H9 (cell line): ENCODE data around the gene PTK6. TPM values are rescaled to one million over a fixed set of nuclear protein-coding genes. Genes with fewer than 3 reads are reported as not detected.

Experiments used
- DNase-seq: peaks from one replicate; pipeline ENCODE4 v3.0.0-alpha.2; 2017
- H2AFZ ChIP-seq: one replicate; pipeline ENCODE4 v1.6.1; 2013; ENCODE audit warnings: mild to moderate bottlenecking, low read length, control low read depth, moderate library complexity
- H2AK5ac ChIP-seq: 2 replicates; pipeline ENCODE4 v1.6.1; 2013; ENCODE audit warnings: low read length, control low read depth, mixed read lengths; ENCODE audit not compliant: insufficient read length
- H2BK120ac ChIP-seq: one replicate; pipeline ENCODE4 v1.6.1; 2013; ENCODE audit warnings: low read depth, mild to moderate bottlenecking, low read length, control low read depth, inconsistent platforms; ENCODE audit not compliant: poor library complexity, severe bottlenecking
- H2BK12ac ChIP-seq: 2 replicates; pipeline ENCODE4 v1.6.1; 2013; ENCODE audit warnings: low read length, control low read depth, mixed read lengths, low read depth; ENCODE audit not compliant: insufficient read length
- H2BK15ac ChIP-seq: 2 replicates; pipeline ENCODE4 v1.6.1; 2013; ENCODE audit warnings: low read depth, low read length, control low read depth
- H2BK20ac ChIP-seq: one replicate; pipeline ENCODE4 v1.6.1; 2013; ENCODE audit warnings: low read depth, mild to moderate bottlenecking, low read length, control low read depth, inconsistent platforms; ENCODE audit not compliant: poor library complexity, severe bottlenecking
- H2BK5ac ChIP-seq: 2 replicates; pipeline ENCODE4 v1.6.1; 2013; ENCODE audit warnings: low read length, control low read depth, mixed read lengths; ENCODE audit not compliant: insufficient read length
- H3K14ac ChIP-seq: 2 replicates; pipeline ENCODE4 v1.6.1; 2013; ENCODE audit warnings: low read length, control low read depth; ENCODE audit not compliant: insufficient read depth
- H3K18ac ChIP-seq: 2 replicates; pipeline ENCODE4 v1.6.1; 2013; ENCODE audit warnings: low read depth, mild to moderate bottlenecking, mixed read lengths, low read length, control low read depth; ENCODE audit not compliant: insufficient read length
- H3K23ac ChIP-seq: 2 replicates; pipeline ENCODE4 v1.6.1; 2013; ENCODE audit warnings: low read length, control low read depth, mixed read lengths, low read depth; ENCODE audit not compliant: insufficient read length
- H3K23me2 ChIP-seq: 2 replicates; pipeline ENCODE4 v1.6.1; 2013; ENCODE audit warnings: low read depth, mild to moderate bottlenecking, mixed read lengths, low read length, control low read depth; ENCODE audit not compliant: insufficient read length, poor library complexity, severe bottlenecking
- H3K27ac ChIP-seq: 2 replicates; pipeline ENCODE4 v1.5.1; 2013; ENCODE audit warnings: low read length, control low read depth, mixed read lengths, low read depth; ENCODE audit not compliant: insufficient read length
- H3K27me3 ChIP-seq: 2 replicates; pipeline ENCODE4 v1.6.1; 2013; ENCODE audit warnings: low read length, control low read depth, inconsistent platforms; ENCODE audit not compliant: insufficient read depth
- H3K4ac ChIP-seq: 2 replicates; pipeline ENCODE4 v1.6.1; 2013; ENCODE audit warnings: low read depth, mild to moderate bottlenecking, control low read depth, inconsistent platforms, low read length, moderate library complexity
- H3K4me1 ChIP-seq: 2 replicates; pipeline ENCODE4 v1.6.1; 2013; ENCODE audit warnings: low read length, control low read depth, inconsistent platforms; ENCODE audit not compliant: insufficient read depth
- H3K4me2 ChIP-seq: 2 replicates; pipeline ENCODE4 v1.6.1; 2013; ENCODE audit warnings: low read length, control low read depth, mixed read lengths; ENCODE audit not compliant: insufficient read length, insufficient read depth
- H3K56ac ChIP-seq: 2 replicates; pipeline ENCODE4 v1.6.1; 2013; ENCODE audit warnings: low read depth, mild to moderate bottlenecking, mixed read lengths, low read length, control low read depth; ENCODE audit not compliant: insufficient read length
- H3K79me1 ChIP-seq: 2 replicates; pipeline ENCODE4 v1.6.1; 2013; ENCODE audit warnings: low read depth, mild to moderate bottlenecking, moderate library complexity, low read length, control low read depth, inconsistent platforms; ENCODE audit not compliant: insufficient read depth, poor library complexity, severe bottlenecking
- H3K79me2 ChIP-seq: 2 replicates; pipeline ENCODE4 v1.6.1; 2013; ENCODE audit warnings: low read length, control low read depth, inconsistent platforms; ENCODE audit not compliant: insufficient read depth
- H3K9ac ChIP-seq: 2 replicates; pipeline ENCODE4 v1.6.1; 2013; ENCODE audit warnings: low read length, control low read depth, mixed read lengths; ENCODE audit not compliant: insufficient read length; ENCODE audit errors: extremely low read depth
- H3K9me3 ChIP-seq: one replicate; pipeline ENCODE4 v1.6.1; 2013; ENCODE audit warnings: low read depth, low read length, inconsistent platforms; ENCODE audit not compliant: control insufficient read depth
- H3T11ph ChIP-seq: one replicate; pipeline ENCODE4 v1.6.1; 2013; ENCODE audit warnings: mild to moderate bottlenecking, low read length, control low read depth, inconsistent platforms
- H4K20me1 ChIP-seq: one replicate; pipeline ENCODE4 v1.6.1; 2013; ENCODE audit not compliant: control insufficient read depth, insufficient read length, insufficient read depth
- H4K5ac ChIP-seq: 2 replicates; pipeline ENCODE4 v1.6.1; 2013; ENCODE audit warnings: low read depth, mild to moderate bottlenecking, mixed read lengths, low read length, control low read depth; ENCODE audit not compliant: insufficient read length
- H4K8ac ChIP-seq: replicated peaks from 2 replicates; pipeline ENCODE4 v1.6.1; 2013; ENCODE audit warnings: low read length, control low read depth, mixed read lengths, low read depth; ENCODE audit not compliant: insufficient read length
- H4K91ac ChIP-seq: 2 replicates; pipeline ENCODE4 v1.6.1; 2013; ENCODE audit warnings: low read depth, mild to moderate bottlenecking, moderate library complexity, mixed read lengths, low read length, control low read depth; ENCODE audit not compliant: insufficient read length
- H3K27ac Mint-ChIP-seq, 3 experiments: 2 replicates in 2 of 3; 3 replicates in 1 of 3; pipeline ENCODE4 v1.8.0; 2020 to 2021; ENCODE audit warnings: mixed read lengths in 3 of 3, mild to moderate bottlenecking in 1 of 3, moderate library complexity in 1 of 3
- H3K27me3 Mint-ChIP-seq: 2 replicates; pipeline ENCODE4 v1.8.0; 2021; ENCODE audit warnings: low read depth, mild to moderate bottlenecking, moderate library complexity, mixed read lengths
- H3K36me3 Mint-ChIP-seq, 3 experiments: 2 replicates in 2 of 3; 3 replicates in 1 of 3; pipeline ENCODE4 v1.8.0; 2020 to 2021; ENCODE audit warnings: low read depth in 3 of 3, mixed read lengths in 3 of 3; ENCODE audit not compliant: insufficient read depth in 1 of 3
- H3K4me1 Mint-ChIP-seq, 2 experiments: 2 replicates each; pipeline ENCODE4 v1.8.0; 2020; ENCODE audit warnings: mixed read lengths in 2 of 2
- H3K4me3 Mint-ChIP-seq, 2 experiments: 2 replicates in 1 of 2; 3 replicates in 1 of 2; pipeline ENCODE4 v1.8.0; 2020 to 2021; ENCODE audit warnings: mild to moderate bottlenecking in 2 of 2, mixed read lengths in 2 of 2, moderate library complexity in 1 of 2
- H3K9me3 Mint-ChIP-seq, 2 experiments: 2 replicates in 1 of 2; 3 replicates in 1 of 2; pipeline ENCODE4 v1.8.0; 2020; ENCODE audit warnings: mild to moderate bottlenecking in 2 of 2, mixed read lengths in 2 of 2, moderate library complexity in 1 of 2
- CTCF ChIP-seq: fragments of 200-600 bp; sonication (generic); conservative IDR thresholded peaks from 3 replicates; pipeline ENCODE4 v1.8.0; 2021; ENCODE audit warnings: antibody characterized with exemption, mild to moderate bottlenecking
- WGBS: extraction: QIAGEN DNeasy Blood & Tissue Kit; methylation state at CpG from one replicate; pipeline ENCODE4 v1.1.7; 2013; ENCODE audit warnings: missing lambda C conversion rate, low lambda C conversion rate, mixed read lengths; ENCODE audit not compliant: insufficient read length; ENCODE audit errors: extremely low coverage; 5-methylcytosine and 5-hydroxymethylcytosine counted together
- total RNA-seq: library from RNA; stranded (reverse); gene quantifications from 2 replicates; pipeline ENCODE4 v1.2.1, GENCODE V29; 2021

Gene PTK6
- total RNA-seq, 1 experiment from 2014 or later: 0.46 TPM

- Histone ChIP-seq H2AK5ac (no peak overlapping the region), H2BK12ac (no peak overlapping the region), H3K27me3 (peaks cover 4% of the 10 kb centered on the region; the same call in 1 of the 2 replicates), H3K14ac (no peak overlapping the region), H3T11ph (no peak overlapping the region), H3K27ac (no peak overlapping the region), H3K23ac (no peak overlapping the region), H3K79me2 (no peaks in the 10 kb centered on the region), H2BK5ac (no peak overlapping the region), H4K5ac (no peak overlapping the region), H3K23me2 (peaks cover 5% of the 10 kb centered on the region), H2BK20ac (no peak overlapping the region), H3K4ac (no peak overlapping the region), H3K4me2 (no peak overlapping the region), H3K9me3 (no peaks in the 10 kb centered on the region), H2AFZ (no peak overlapping the region), H2BK15ac (no peak overlapping the region), H4K8ac (no peak overlapping the region), H2BK120ac (no peak overlapping the region), H3K4me1 (no peaks in the 10 kb centered on the region), H4K20me1 (peaks cover 2% of the 10 kb centered on the region), H3K18ac (no peak overlapping the region), H3K56ac (no peak overlapping the region), H4K91ac (no peak overlapping the region), H3K79me1 (no peaks in the 10 kb centered on the region), H3K9ac (no peak overlapping the region)
- H3K27ac Mint-ChIP-seq: no peak overlapping the region
- H3K4me3 Mint-ChIP-seq: peak overlapping the region in 1 of 2 experiments; percentile 32; a peak in 2 of 5 replicates
- peaks cover 0 to 8% of the 10 kb centered on the region in 2 experiments; a peak in 2 of 5 replicates for H3K9me3 Mint-ChIP-seq
- H3K36me3 Mint-ChIP-seq: peaks cover 0 to 11% (median 0%) of the 10 kb centered on the region in 3 experiments; a peak in 2 of 7 replicates
- WGBS: no CpG with 5 or more reads among the region's 24 CpGs
- DNase-seq: peak; percentile 24
- TF ChIP-seq CTCF: no peak
- H3K27me3 Mint-ChIP-seq: peaks cover 66% of the 10 kb centered on the region
- H3K4me1 Mint-ChIP-seq: peaks cover 4 to 10% of the 10 kb centered on the region in 2 experiments; a peak in 3 of 4 replicates
These were observed 36.9 kb downstream of the PTK6 start for GRCh38 chr20:63500151-63500901.
